Liver (tissue), 9 donors: ENCODE data around the gene PCID2. TPM values are rescaled to one million over a fixed set of nuclear protein-coding genes. Genes with fewer than 3 reads are reported as not detected.

Experiments used
- DNase-seq: peaks from one replicate; pipeline ENCODE4 v3.0.0-alpha.2; 2017; ENCODE audit warnings: low spot score
- H3K27ac ChIP-seq, 2 donors: one replicate each; pipeline ENCODE4 v1.7.0; 2013; ENCODE audit warnings: inconsistent platforms in 2 of 2, low read length in 2 of 2, control low read depth in 1 of 2, low read depth in 1 of 2, mild to moderate bottlenecking in 1 of 2
- H3K27me3 ChIP-seq, 4 donors: one replicate each; pipeline versions ENCODE4 v1.6.1 to v1.7.0; 2013; ENCODE audit warnings: low read length in 3 of 4, inconsistent platforms in 1 of 4, mild to moderate bottlenecking in 1 of 4, moderate library complexity in 1 of 4; ENCODE audit not compliant: control insufficient read depth in 4 of 4, insufficient read depth in 4 of 4
- H3K36me3 ChIP-seq, 4 donors: one replicate each; pipeline versions ENCODE4 v1.6.1 to v1.7.0; 2013; ENCODE audit warnings: low read length in 3 of 4, mild to moderate bottlenecking in 3 of 4, low read depth in 1 of 4, moderate library complexity in 1 of 4; ENCODE audit not compliant: control insufficient read depth in 4 of 4, insufficient read depth in 3 of 4
- H3K4me1 ChIP-seq, 4 donors: one replicate each; pipeline versions ENCODE4 v1.6.1 to v1.7.0; 2013; ENCODE audit warnings: low read length in 3 of 4, mild to moderate bottlenecking in 3 of 4, moderate library complexity in 1 of 4; ENCODE audit not compliant: control insufficient read depth in 4 of 4, insufficient read depth in 4 of 4
- H3K4me3 ChIP-seq, 3 donors: one replicate each; pipeline versions ENCODE4 v1.6.1 to v1.7.0; 2013; ENCODE audit warnings: low read length in 3 of 3, control low read depth in 1 of 3, low read depth in 1 of 3, mild to moderate bottlenecking in 1 of 3
- H3K9ac ChIP-seq, 2 donors: one replicate each; pipeline ENCODE4 v1.7.0; 2013; ENCODE audit warnings: low read length in 2 of 2, mild to moderate bottlenecking in 2 of 2, moderate library complexity in 2 of 2, control low read depth in 1 of 2, low read depth in 1 of 2
- H3K9me3 ChIP-seq, 4 donors: one replicate each; pipeline versions ENCODE4 v1.6.1 to v1.7.0; 2013; ENCODE audit warnings: low read length in 3 of 4; ENCODE audit not compliant: control insufficient read depth in 4 of 4
- ATF3 ChIP-seq: IDR thresholded peaks from 2 replicates; pipeline ENCODE4 v1.6.1; 2016; ENCODE audit warnings: antibody characterized with exemption
- EGR1 ChIP-seq, 2 donors: IDR thresholded peaks; 2 replicates each; pipeline ENCODE4 v1.6.1; 2016 to 2018; ENCODE audit warnings: antibody characterized with exemption in 2 of 2, low read depth in 2 of 2
- FOXA1 ChIP-seq: IDR thresholded peaks from 2 replicates; pipeline ENCODE4 v1.6.1; 2016; ENCODE audit warnings: antibody characterized with exemption
- FOXA2 ChIP-seq: IDR thresholded peaks from 2 replicates; pipeline ENCODE4 v1.6.1; 2016; ENCODE audit warnings: antibody characterized with exemption
- GABPA ChIP-seq, 2 donors: IDR thresholded peaks in 1 of 2; conservative IDR thresholded peaks in 1 of 2; 2 replicates each; pipeline ENCODE4 v1.6.1; 2016; ENCODE audit warnings: antibody characterized with exemption in 2 of 2, mild to moderate bottlenecking in 1 of 2, moderate library complexity in 1 of 2
- HNF4G ChIP-seq: IDR thresholded peaks from 2 replicates; pipeline ENCODE4 v1.6.1; 2016; ENCODE audit warnings: antibody characterized with exemption
- JUND ChIP-seq, 2 donors: IDR thresholded peaks; 2 replicates each; pipeline ENCODE4 v1.6.1; 2016; ENCODE audit warnings: antibody characterized with exemption in 2 of 2
- MAX ChIP-seq: IDR thresholded peaks from 2 replicates; pipeline ENCODE4 v1.6.1; 2016; ENCODE audit warnings: antibody characterized with exemption
- NR2F2 ChIP-seq: IDR thresholded peaks from 2 replicates; pipeline ENCODE4 v1.6.1; 2016; ENCODE audit warnings: antibody characterized with exemption
- RAD21 ChIP-seq, 2 donors: IDR thresholded peaks; 2 replicates each; pipeline ENCODE4 v1.6.1; 2016; ENCODE audit warnings: antibody characterized with exemption in 2 of 2, mild to moderate bottlenecking in 2 of 2
- REST ChIP-seq: IDR thresholded peaks from 2 replicates; pipeline ENCODE4 v1.6.1; 2016; ENCODE audit warnings: antibody characterized with exemption, mild to moderate bottlenecking
- RXRA ChIP-seq, 2 donors: IDR thresholded peaks; 2 replicates each; pipeline ENCODE4 v1.6.1; 2017 to 2018; ENCODE audit warnings: antibody characterized with exemption in 2 of 2, mild to moderate bottlenecking in 1 of 2
- SP1 ChIP-seq: IDR thresholded peaks from 2 replicates; pipeline ENCODE4 v1.6.1; 2018; ENCODE audit warnings: antibody characterized with exemption, mild to moderate bottlenecking
- TAF1 ChIP-seq: conservative IDR thresholded peaks from 2 replicates; pipeline ENCODE4 v1.6.1; 2016; ENCODE audit warnings: antibody characterized with exemption, mild to moderate bottlenecking
- YY1 ChIP-seq: IDR thresholded peaks from 2 replicates; pipeline ENCODE4 v1.6.1; 2016; ENCODE audit warnings: antibody characterized with exemption, mild to moderate bottlenecking
- WGBS: extraction: QIAGEN DNeasy Blood & Tissue Kit; methylation state at CpG from one replicate; pipeline ENCODE4 v1.1.7; 2013; 5-methylcytosine and 5-hydroxymethylcytosine counted together
- polyA plus RNA-seq, 2 donors: library from polyadenylated mRNA; stranded (reverse) in 1 of 2; unstranded in 1 of 2; fragments of 200-250 nt in 1 of 2; fragments of >200 nt in 1 of 2; fragmentation: Nextera tagmentation in 1 of 2; extraction: Ambion mirVana in 1 of 2; gene quantifications; one replicate each; pipeline versions ENCODE4 v1.2.1 to v1.2.3, GENCODE V29; 2013 to 2015
- total RNA-seq, 2 donors: library from RNA; depleted of rRNA; stranded (reverse); fragments of >200 nt; gene quantifications; one replicate each; pipeline ENCODE4 v1.2.3, GENCODE V29; 2014
- TF ChIP-seq, protein P1 (sequence below): fragments of 150-350 bp; IDR thresholded peaks from 2 replicates; pipeline ENCODE4 v1.5.1; 2017; ENCODE audit warnings: improper control_type of control experiment, low read depth, low read length; ENCODE audit not compliant: missing input control
- donor health status: healthy.
- donor health status: healthy.
- donor health status: healthy.
- donor health status: healthy.
- donor health status: healthy.

PCID2 gene
- total and polyA plus RNA-seq, 4 donors, result 13.8 to 39.1 (median 22.7) TPM

GRCh38 chr13:113209759-113210421, 1.4 kb upstream of the PCID2 start:
- no peak for TF ChIP-seq NR2F2
- TF ChIP-seq HNF4G, result no peak
- TF ChIP-seq TAF1, result no peak
- TF ChIP-seq JUND (IDR thresholded peaks at IDR 0.05), result no peak
- TF ChIP-seq RAD21 (IDR thresholded peaks at IDR 0.05), result peak in 1 of 2 donors; percentile 8
- peak in 1 of 2 donors; percentile 17 for TF ChIP-seq GABPA (IDR thresholded peaks at IDR 0.05 in 1 of 2, conservative IDR thresholded peaks at IDR 0.05 in 1 of 2)
- TF ChIP-seq YY1, result peak; percentile 11
- peak; percentile 49 for TF ChIP-seq MAX
- WGBS, result 2% methylated on average over 67 of the region's 67 CpGs
- H3K4me3 ChIP-seq, result peak overlapping the region; percentile 71 to 97 (median 94)
- H3K27ac ChIP-seq, result peak overlapping the region; percentile 71 to 85
- no peaks in the 10 kb centered on the region for H3K27me3 ChIP-seq
- peaks cover 9 to 48% (median 31%) of the 10 kb centered on the region in 4 donors for H3K4me1 ChIP-seq
- peak; percentile 70 for DNase-seq
- H3K9me3 ChIP-seq, result no peaks in the 10 kb centered on the region
- H3K9ac ChIP-seq, result peak overlapping the region; percentile 5 to 55
- H3K36me3 ChIP-seq, result peaks cover 0 to 2% (median under 1%) of the 10 kb centered on the region in 4 donors

DNA sequence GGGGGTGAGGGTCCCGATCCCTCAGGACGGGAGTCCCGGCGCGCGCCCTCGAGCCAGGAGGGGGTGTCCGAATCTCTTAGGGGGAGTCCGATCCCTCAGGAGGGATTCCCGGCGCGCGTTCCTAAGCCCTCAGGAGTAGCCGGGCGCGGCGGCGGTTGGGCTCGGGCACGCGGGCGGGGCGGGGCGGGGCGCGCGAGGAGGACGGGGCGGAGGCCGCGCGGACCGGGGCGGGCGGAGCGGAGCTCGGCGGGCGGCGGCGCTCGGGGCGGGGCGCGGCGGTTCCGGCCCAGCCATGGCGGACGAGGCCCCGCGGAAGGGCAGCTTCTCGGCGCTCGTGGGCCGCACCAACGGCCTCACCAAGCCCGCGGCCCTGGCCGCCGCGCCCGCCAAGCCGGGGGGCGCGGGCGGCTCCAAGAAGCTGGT, 878 bp upstream of the PCID2 start, which contains the start of gene CUL4A:
Gene CUL4A, plus strand, starts transcription at position 278 of the 423 bp plus-strand sequence. Its CDS starts 15 bp downstream, at position 293.
- peak within 1 kb of the TSS; percentile 95 to 99 (median 97) for H3K4me3 ChIP-seq
- DNase-seq, result peak; percentile 88
- TF ChIP-seq GABPA (IDR thresholded peaks at IDR 0.05 in 1 of 2, conservative IDR thresholded peaks at IDR 0.05 in 1 of 2), result no peak
- TF ChIP-seq FOXA1, result no peak
- TF ChIP-seq MAX, result no peak
- no peak for TF ChIP-seq ATF3
- no peak for TF ChIP-seq NR2F2
- no peak for TF ChIP-seq RAD21 (IDR thresholded peaks at IDR 0.05)
- no peak for TF ChIP-seq SP1
- no peak for TF ChIP-seq FOXA2
- no peak for TF ChIP-seq HNF4G
- TF ChIP-seq TAF1, result no peak
- TF ChIP-seq REST, result no peak
- no peak for TF ChIP-seq EGR1 (IDR thresholded peaks at IDR 0.05; ENCODE audit: low read depth in 2 of 2)
- no peak for TF ChIP-seq YY1
- no peak for TF ChIP-seq RXRA (IDR thresholded peaks at IDR 0.05)
- TF ChIP-seq, protein P1, sequence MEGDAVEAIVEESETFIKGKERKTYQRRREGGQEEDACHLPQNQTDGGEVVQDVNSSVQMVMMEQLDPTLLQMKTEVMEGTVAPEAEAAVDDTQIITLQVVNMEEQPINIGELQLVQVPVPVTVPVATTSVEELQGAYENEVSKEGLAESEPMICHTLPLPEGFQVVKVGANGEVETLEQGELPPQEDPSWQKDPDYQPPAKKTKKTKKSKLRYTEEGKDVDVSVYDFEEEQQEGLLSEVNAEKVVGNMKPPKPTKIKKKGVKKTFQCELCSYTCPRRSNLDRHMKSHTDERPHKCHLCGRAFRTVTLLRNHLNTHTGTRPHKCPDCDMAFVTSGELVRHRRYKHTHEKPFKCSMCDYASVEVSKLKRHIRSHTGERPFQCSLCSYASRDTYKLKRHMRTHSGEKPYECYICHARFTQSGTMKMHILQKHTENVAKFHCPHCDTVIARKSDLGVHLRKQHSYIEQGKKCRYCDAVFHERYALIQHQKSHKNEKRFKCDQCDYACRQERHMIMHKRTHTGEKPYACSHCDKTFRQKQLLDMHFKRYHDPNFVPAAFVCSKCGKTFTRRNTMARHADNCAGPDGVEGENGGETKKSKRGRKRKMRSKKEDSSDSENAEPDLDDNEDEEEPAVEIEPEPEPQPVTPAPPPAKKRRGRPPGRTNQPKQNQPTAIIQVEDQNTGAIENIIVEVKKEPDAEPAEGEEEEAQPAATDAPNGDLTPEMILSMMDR, result no peak
- H3K9me3 ChIP-seq, result no peaks in the 10 kb centered on the region
- H3K27ac ChIP-seq, result peak within 1 kb of the TSS; percentile 99 to 100
- H3K27me3 ChIP-seq, result no peaks in the 10 kb centered on the region
- H3K36me3 ChIP-seq, result peaks cover 0 to 2% (median under 1%) of the 10 kb centered on the region in 4 donors
- WGBS, result under 1% methylated on average over 66 of the region's 66 CpGs
- H3K4me1 ChIP-seq, result peaks cover 4 to 43% (median 30%) of the 10 kb centered on the region in 4 donors
- peak within 1 kb of the TSS; percentile 86 to 95 for H3K9ac ChIP-seq
